Cerebellar nuclear complex (tissue), 1 donor: ENCODE measurements around the gene SETD2.
"Not testable (repeated sequence)": the region's sequence is repeated elsewhere in the genome, so short reads cannot be mapped to it uniquely, and the experiment has no call there.

Experiments used
- DNase-seq, 2 experiments: peaks; one replicate each; lab custom pipeline; 2025; lab: John Stamatoyannopoulos, UW

SETD2 gene

GRCh38 chr3:47098910-47099309 lies 65.0 kb downstream of the SETD2 start:
- DNase-seq = no peak

GRCh38 chr3:47097864-47098263 lies 66.0 kb downstream of the SETD2 start:
- DNase-seq = no peak

- DNase-seq = no peak
Measured at GRCh38 chr3:47096959-47097358, 67.0 kb downstream of the SETD2 start.

GRCh38 chr3:47092090-47092489 lies 71.8 kb downstream of the SETD2 start:
- DNase-seq = no peak

- no peak for DNase-seq
Measured at GRCh38 chr3:47089630-47090029, 74.3 kb downstream of the SETD2 start.

GRCh38 chr3:47086071-47086470 lies 77.8 kb downstream of the SETD2 start:
- no peak for DNase-seq

- DNase-seq = no peak
Measured at GRCh38 chr3:47083786-47084185, 80.1 kb downstream of the SETD2 start.

GRCh38 chr3:47082519-47082918 lies 81.4 kb downstream of the SETD2 start:
- DNase-seq = no peak

- no peak for DNase-seq
Measured at GRCh38 chr3:47079432-47079831, 84.5 kb downstream of the SETD2 start.

GRCh38 chr3:47073685-47074084 lies 90.2 kb downstream of the SETD2 start:
- DNase-seq = no peak

GRCh38 chr3:47070770-47071169 lies 93.1 kb downstream of the SETD2 start:
- DNase-seq = no peak

- not testable (repeated sequence) for DNase-seq
Measured at GRCh38 chr3:47066259-47066658, 97.7 kb downstream of the SETD2 start.

GRCh38 chr3:47065681-47066080 lies 98.2 kb downstream of the SETD2 start:
- no peak for DNase-seq

- no peak for DNase-seq
Measured at GRCh38 chr3:47065058-47065457, 98.9 kb downstream of the SETD2 start.

GRCh38 chr3:47057212-47057671 lies 106.7 kb downstream of the SETD2 start:
- DNase-seq = no peak

- no peak for DNase-seq
Measured at GRCh38 chr3:47056705-47057104, 107.2 kb downstream of the SETD2 start.

GRCh38 chr3:47054412-47054811 lies 109.5 kb downstream of the SETD2 start:
- no peak for DNase-seq

GRCh38 chr3:47047673-47048072 lies 116.2 kb downstream of the SETD2 start:
- DNase-seq = no peak

GRCh38 chr3:47047069-47047468 lies 116.8 kb downstream of the SETD2 start:
- DNase-seq = no peak

- no peak for DNase-seq
Measured at GRCh38 chr3:47042231-47042791, 121.6 kb downstream of the SETD2 start.

GRCh38 chr3:47041114-47041513 lies 122.8 kb downstream of the SETD2 start:
- DNase-seq = no peak

GRCh38 chr3:47037302-47037701 lies 126.6 kb downstream of the SETD2 start:
- not testable (repeated sequence) for DNase-seq

GRCh38 chr3:47036145-47036544 lies 127.8 kb downstream of the SETD2 start:
- DNase-seq = no peak

- no peak for DNase-seq
Measured at GRCh38 chr3:47035645-47036044, 128.3 kb downstream of the SETD2 start.
